ENCODE results near the gene NAGK. TPM values are rescaled to one million over a fixed set of nuclear protein-coding genes. Genes with fewer than 3 reads are reported as not detected.
A peak's percentile ranks its signal among the peaks of the same experiment; 100 is the strongest.

The NAGK gene
- total RNA-seq, 1 donor from 2014 or later, result 157 TPM

DNA sequence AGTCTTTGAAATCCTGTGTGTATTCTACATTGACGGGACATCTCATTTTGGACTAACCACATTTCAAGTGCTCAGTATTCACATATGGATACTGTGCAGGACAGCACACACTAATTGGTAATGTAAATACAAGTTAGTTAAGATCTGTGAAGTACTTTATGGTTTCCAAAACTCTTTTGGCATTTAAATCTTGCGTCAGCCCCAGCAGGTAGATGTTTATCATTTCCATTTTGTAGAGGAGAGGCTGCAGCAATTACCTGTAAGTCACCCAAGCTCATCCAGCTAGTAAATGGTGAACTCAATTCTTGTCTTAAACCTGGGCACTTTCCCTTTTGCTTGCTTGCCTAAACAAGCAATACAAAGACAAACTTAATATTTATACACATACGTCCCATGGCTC, 1.6 kb upstream of the NAGK start:
- peaks cover 34% of the 10 kb centered on the region for H3K4me1 Mint-ChIP-seq (ENCODE audit: unreplicated experiment)
- TF ChIP-seq, protein P1, sequence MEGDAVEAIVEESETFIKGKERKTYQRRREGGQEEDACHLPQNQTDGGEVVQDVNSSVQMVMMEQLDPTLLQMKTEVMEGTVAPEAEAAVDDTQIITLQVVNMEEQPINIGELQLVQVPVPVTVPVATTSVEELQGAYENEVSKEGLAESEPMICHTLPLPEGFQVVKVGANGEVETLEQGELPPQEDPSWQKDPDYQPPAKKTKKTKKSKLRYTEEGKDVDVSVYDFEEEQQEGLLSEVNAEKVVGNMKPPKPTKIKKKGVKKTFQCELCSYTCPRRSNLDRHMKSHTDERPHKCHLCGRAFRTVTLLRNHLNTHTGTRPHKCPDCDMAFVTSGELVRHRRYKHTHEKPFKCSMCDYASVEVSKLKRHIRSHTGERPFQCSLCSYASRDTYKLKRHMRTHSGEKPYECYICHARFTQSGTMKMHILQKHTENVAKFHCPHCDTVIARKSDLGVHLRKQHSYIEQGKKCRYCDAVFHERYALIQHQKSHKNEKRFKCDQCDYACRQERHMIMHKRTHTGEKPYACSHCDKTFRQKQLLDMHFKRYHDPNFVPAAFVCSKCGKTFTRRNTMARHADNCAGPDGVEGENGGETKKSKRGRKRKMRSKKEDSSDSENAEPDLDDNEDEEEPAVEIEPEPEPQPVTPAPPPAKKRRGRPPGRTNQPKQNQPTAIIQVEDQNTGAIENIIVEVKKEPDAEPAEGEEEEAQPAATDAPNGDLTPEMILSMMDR (IDR thresholded peaks at IDR 0.05), result no peak
- no peak overlapping the region for H3K27ac Mint-ChIP-seq (ENCODE audit: unreplicated experiment)
- no peak overlapping the region for H3K4me3 Mint-ChIP-seq (ENCODE audit: unreplicated experiment)
- no peak for DNase-seq (ENCODE audit: extremely low spot score, unreplicated experiment)
- H3K27me3 Mint-ChIP-seq (ENCODE audit: unreplicated experiment), result peaks cover 27% of the 10 kb centered on the region
- no peaks in the 10 kb centered on the region for H3K9me3 Mint-ChIP-seq (ENCODE audit: unreplicated experiment)
- H3K36me3 Mint-ChIP-seq (ENCODE audit: unreplicated experiment), result peaks cover 8% of the 10 kb centered on the region

DNA sequence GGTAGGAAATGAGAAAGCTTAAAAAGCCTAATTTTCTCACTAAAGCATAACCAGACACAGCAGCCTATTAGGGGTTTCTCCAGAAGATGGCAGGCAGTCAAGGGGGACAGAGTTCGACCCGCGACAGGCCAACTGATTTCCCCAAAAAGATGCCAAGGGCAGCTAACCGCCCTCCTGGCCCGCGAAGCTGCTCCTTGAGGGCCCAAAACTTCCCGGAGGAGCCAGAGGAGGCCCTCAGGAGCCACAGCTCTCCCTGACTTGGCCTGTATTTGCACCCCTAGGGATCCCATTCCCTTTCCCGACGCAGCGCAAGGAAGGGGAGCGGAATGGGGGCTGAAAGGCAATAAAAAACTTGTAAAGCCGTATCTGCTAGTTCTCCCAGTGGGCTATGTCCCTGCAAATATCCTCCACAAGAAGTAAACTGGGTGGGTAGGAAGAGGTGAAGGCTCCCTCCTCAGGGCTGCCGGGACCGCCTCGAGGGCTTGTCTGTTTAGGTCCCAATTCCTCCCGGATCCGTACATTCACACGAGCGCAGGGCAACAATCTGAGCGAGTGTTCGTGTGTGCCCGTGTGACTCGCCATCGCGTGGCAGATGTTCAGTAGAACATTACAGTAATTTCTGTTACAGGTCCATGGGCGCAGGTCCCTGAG, 756 bp upstream of the NAGK start:
- peaks cover 23% of the 10 kb centered on the region for H3K27me3 Mint-ChIP-seq (ENCODE audit: unreplicated experiment)
- H3K9me3 Mint-ChIP-seq (ENCODE audit: unreplicated experiment), result no peaks in the 10 kb centered on the region
- TF ChIP-seq, protein P1 (IDR thresholded peaks at IDR 0.05), result peak; percentile 12
- peak overlapping the region; percentile 94 for H3K4me3 Mint-ChIP-seq (ENCODE audit: unreplicated experiment)
- DNase-seq (ENCODE audit: extremely low spot score, unreplicated experiment), result no peak
- H3K36me3 Mint-ChIP-seq (ENCODE audit: unreplicated experiment), result peaks cover 10% of the 10 kb centered on the region
- H3K27ac Mint-ChIP-seq (ENCODE audit: unreplicated experiment), result peak overlapping the region; percentile 99
- peaks cover 36% of the 10 kb centered on the region for H3K4me1 Mint-ChIP-seq (ENCODE audit: unreplicated experiment)

GRCh38 chr2:71069376-71069775, 928 bp downstream of the NAGK start:
- H3K36me3 Mint-ChIP-seq (ENCODE audit: unreplicated experiment), result peaks cover 25% of the 10 kb centered on the region
- peaks cover 7% of the 10 kb centered on the region for H3K27me3 Mint-ChIP-seq (ENCODE audit: unreplicated experiment)
- no peaks in the 10 kb centered on the region for H3K9me3 Mint-ChIP-seq (ENCODE audit: unreplicated experiment)
- peaks cover 36% of the 10 kb centered on the region for H3K4me1 Mint-ChIP-seq (ENCODE audit: unreplicated experiment)
- TF ChIP-seq, protein P1 (IDR thresholded peaks at IDR 0.05), result no peak
- peak overlapping the region; percentile 94 for H3K4me3 Mint-ChIP-seq (ENCODE audit: unreplicated experiment)
- DNase-seq (ENCODE audit: extremely low spot score, unreplicated experiment), result no peak
- peak overlapping the region; percentile 99 for H3K27ac Mint-ChIP-seq (ENCODE audit: unreplicated experiment)

- Mint-ChIP-seq H3K27me3 (ENCODE audit: unreplicated experiment) (no peaks in the 10 kb centered on the region), H3K9me3 (ENCODE audit: unreplicated experiment) (no peaks in the 10 kb centered on the region), H3K4me3 (ENCODE audit: unreplicated experiment) (peak overlapping the region; percentile 40), H3K36me3 (ENCODE audit: unreplicated experiment) (peaks cover 34% of the 10 kb centered on the region), H3K27ac (ENCODE audit: unreplicated experiment) (peak overlapping the region; percentile 99), H3K4me1 (ENCODE audit: unreplicated experiment) (peaks cover 36% of the 10 kb centered on the region)
- TF ChIP-seq, protein P1 (IDR thresholded peaks at IDR 0.05), result peak; percentile 40
- no peak for DNase-seq (ENCODE audit: extremely low spot score, unreplicated experiment)
Measured at GRCh38 chr2:71070294-71071093, 2.0 kb downstream of the NAGK start.

Data from osteocyte (in vitro differentiated cells).